Aorta (tissue), 5 donors: ENCODE results near the gene KCNMA1. TPM values are rescaled to one million over a fixed set of nuclear protein-coding genes. Genes with fewer than 3 reads are reported as not detected.
A peak's percentile ranks its signal among the peaks of the same experiment; 100 is the strongest.

Experiments used
- ATAC-seq: fragments of 200-7000 bp; cut with Tn5 transposase; one replicate; pipeline ENCODE4 v1.9.1; 2022; ENCODE audit warnings: moderate library complexity; ENCODE audit not compliant: low FRiP score
- DNase-seq, 2 donors: peaks; one replicate each; pipeline ENCODE4 v3.0.0-alpha.2; 2020
- H3K27ac ChIP-seq, 2 donors: one replicate each; pipeline ENCODE4 v1.5.1; 2013; ENCODE audit warnings: low read length in 2 of 2, mild to moderate bottlenecking in 2 of 2, moderate library complexity in 2 of 2, control low read depth in 1 of 2, inconsistent platforms in 1 of 2, low read depth in 1 of 2
- H3K27me3 ChIP-seq, 2 donors: one replicate each; pipeline ENCODE4 v1.6.1; 2013; ENCODE audit warnings: control low read depth in 1 of 2, low read length in 1 of 2, mild to moderate bottlenecking in 1 of 2, moderate library complexity in 1 of 2; ENCODE audit not compliant: insufficient read depth in 2 of 2, control insufficient read depth in 1 of 2
- H3K36me3 ChIP-seq, 2 donors: one replicate each; pipeline ENCODE4 v1.6.1; 2013; ENCODE audit warnings: control low read depth in 1 of 2, low read length in 1 of 2, mild to moderate bottlenecking in 1 of 2; ENCODE audit not compliant: insufficient read depth in 2 of 2, control insufficient read depth in 1 of 2
- H3K4me1 ChIP-seq, 2 donors: one replicate each; pipeline ENCODE4 v1.6.1; 2013; ENCODE audit warnings: low read length in 2 of 2, control low read depth in 1 of 2, mild to moderate bottlenecking in 1 of 2, moderate library complexity in 1 of 2; ENCODE audit not compliant: insufficient read depth in 2 of 2, control insufficient read depth in 1 of 2
- H3K4me3 ChIP-seq, 2 donors: one replicate each; pipeline ENCODE4 v1.5.1; 2013; ENCODE audit warnings: low read length in 2 of 2, control low read depth in 1 of 2, mild to moderate bottlenecking in 1 of 2
- H3K9me3 ChIP-seq: one replicate; pipeline ENCODE4 v1.6.1; 2013; ENCODE audit warnings: mild to moderate bottlenecking, low read length; ENCODE audit not compliant: control insufficient read depth
- WGBS, 2 donors: extraction: QIAGEN DNeasy Blood & Tissue Kit; methylation state at CpG; one replicate each; pipeline ENCODE4 v1.1.7; 2013; 5-methylcytosine and 5-hydroxymethylcytosine counted together
- intact Hi-C, 2 donors: fragments of 100-400 bp; cut with DNase I; formaldehyde crosslinking; loops; one replicate each; pipeline versions ENCODE4 v1.14.2 to v1.15.0; 2022
- polyA plus RNA-seq, 2 donors: library from polyadenylated mRNA; stranded (reverse); fragments of 200-250 nt; gene quantifications; one replicate each; pipeline ENCODE4 v1.2.3, GENCODE V29; 2013
- total RNA-seq, 2 donors: library from RNA; stranded (reverse); fragmentation: NEBNext Ultra II Directional; extraction: Animal tissue kit (Norgen Biotek cat#: 25700); gene quantifications; one replicate each; pipeline ENCODE4 v1.2.1, GENCODE V29; 2021
- donor health status: healthy with polysubstance abuse.
- donor health status: Bipolar disorder and iron deficiency.
- donor health status: DM: no; HTN: no; CAD: no.
- donor health status: DM: no; HTN: no; CAD: no.
- donor health status: DM: yes; HTN: yes; CAD: no.

The KCNMA1 gene
- total and polyA plus RNA-seq, 4 donors: 36.8 to 163 (median 125) TPM

GRCh38 chr10:77245953-77246352, 391.7 kb downstream of the KCNMA1 start:
- Histone ChIP-seq H3K4me3 (no peak overlapping the region), H3K36me3 (no peaks in the 10 kb centered on the region), H3K9me3 (no peaks in the 10 kb centered on the region), H3K27ac (peak overlapping the region in 1 of 2 donors; percentile 14), H3K4me1 (peaks cover 3 to 23% of the 10 kb centered on the region in 2 donors), H3K27me3 (no peaks in the 10 kb centered on the region)
- DNase-seq (no peak), ATAC-seq (peak; percentile 62)
- intact Hi-C loops: loop anchor here in 1 of 2 donors (5.0 kb wide), 1 partner anchor 69 kb away; no protein-coding TSS in a partner anchor
- WGBS, 2 donors: 87 to 88% methylated on average over 1 of the region's 1 CpG

DNA sequence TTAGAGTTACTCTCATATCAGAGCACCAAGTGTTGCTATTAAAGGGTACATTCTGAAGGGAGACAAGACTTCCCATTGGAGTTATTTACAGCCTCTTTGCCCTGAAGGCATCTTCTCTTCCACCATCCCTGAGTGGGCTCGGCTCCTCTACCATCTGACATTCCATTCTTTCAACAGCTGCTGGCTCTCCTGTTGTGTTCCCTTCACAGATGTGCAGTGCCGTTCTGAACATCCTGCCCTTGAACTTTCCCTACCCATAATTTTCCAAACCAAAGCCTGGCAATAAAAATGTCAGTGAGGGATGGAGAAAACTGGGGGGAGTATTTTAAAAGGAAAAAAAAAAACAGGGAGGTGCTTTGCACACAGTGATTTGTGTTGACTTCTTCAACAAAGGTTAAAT, 392.9 kb downstream of the KCNMA1 start:
- WGBS, 2 donors: 74 to 85% methylated on average over 2 of the region's 2 CpGs
- no peak for DNase-seq
- no peaks in the 10 kb centered on the region for H3K9me3 ChIP-seq
- no peak for ATAC-seq
- H3K27ac ChIP-seq: no peak overlapping the region
- H3K4me1 ChIP-seq: peaks cover 4 to 15% of the 10 kb centered on the region in 2 donors
- H3K4me3 ChIP-seq: no peak overlapping the region
- H3K36me3 ChIP-seq: no peaks in the 10 kb centered on the region
- intact Hi-C loops: loop anchor here (5.0 kb wide), 1 partner anchor 67 kb away; no protein-coding TSS in a partner anchor
- no peaks in the 10 kb centered on the region for H3K27me3 ChIP-seq

GRCh38 chr10:77244286-77244685, 393.3 kb downstream of the KCNMA1 start:
- no peaks in the 10 kb centered on the region for H3K9me3 ChIP-seq
- H3K4me3 ChIP-seq: no peak overlapping the region
- H3K4me1 ChIP-seq: peaks cover 4 to 18% of the 10 kb centered on the region in 2 donors
- intact Hi-C loops: loop anchor here in 1 of 2 donors (5.0 kb wide), 1 partner anchor 67 kb away; no protein-coding TSS in a partner anchor
- H3K27me3 ChIP-seq: no peaks in the 10 kb centered on the region
- H3K36me3 ChIP-seq: no peaks in the 10 kb centered on the region
- ATAC-seq (no peak), DNase-seq (no peak)
- WGBS, 2 donors: 95 to 98% methylated on average over 2 of the region's 2 CpGs
- peak overlapping the region in 1 of 2 donors; percentile 29 for H3K27ac ChIP-seq

GRCh38 chr10:77241350-77241725, 396.3 kb downstream of the KCNMA1 start:
- peak overlapping the region in 1 of 2 donors; percentile 39 for H3K27ac ChIP-seq
- no peaks in the 10 kb centered on the region for H3K9me3 ChIP-seq
- DNase-seq (no peak), ATAC-seq (no peak)
- H3K4me1 ChIP-seq: peaks cover 1 to 22% of the 10 kb centered on the region in 2 donors
- no peak overlapping the region for H3K4me3 ChIP-seq
- intact Hi-C loops: loop anchor here in 1 of 2 donors (5.0 kb wide), 1 partner anchor 64 kb away; no protein-coding TSS in a partner anchor
- 12 to 22% methylated on average over 3 of the region's 3 CpGs for WGBS, 2 donors
- no peaks in the 10 kb centered on the region for H3K36me3 ChIP-seq
- H3K27me3 ChIP-seq: no peaks in the 10 kb centered on the region

- DNase-seq: no peak
- peak overlapping the region; percentile 19 to 83 for H3K27ac ChIP-seq
- intact Hi-C loops: loop anchor here in 1 of 2 donors (5.0 kb wide), 1 partner anchor 64 kb away; no protein-coding TSS in a partner anchor
These were observed 396.8 kb downstream of the KCNMA1 start for GRCh38 chr10:77240706-77241349.

GRCh38 chr10:77240041-77240652, 397.5 kb downstream of the KCNMA1 start:
- WGBS, 2 donors: 4 to 6% methylated on average over 5 of the region's 5 CpGs
- no peaks in the 10 kb centered on the region for H3K9me3 ChIP-seq
- peaks cover 3 to 22% of the 10 kb centered on the region in 2 donors for H3K4me1 ChIP-seq
- no peaks in the 10 kb centered on the region for H3K36me3 ChIP-seq
- no peak overlapping the region for H3K4me3 ChIP-seq
- H3K27ac ChIP-seq: peak overlapping the region; percentile 19 to 90
- DNase-seq (no peak), ATAC-seq (peak; percentile 64)
- intact Hi-C loops: loop anchor here in 1 of 2 donors (5.0 kb wide), 1 partner anchor 63 kb away; no protein-coding TSS in a partner anchor
- H3K27me3 ChIP-seq: no peaks in the 10 kb centered on the region

More at GRCh38 chr10:77240706-77241349, 396.8 kb downstream of the KCNMA1 start:
- Histone ChIP-seq H3K9me3 (no peaks in the 10 kb centered on the region), H3K4me1 (peaks cover 1 to 22% of the 10 kb centered on the region in 2 donors), H3K36me3 (no peaks in the 10 kb centered on the region), H3K4me3 (no peak overlapping the region), H3K27me3 (no peaks in the 10 kb centered on the region)
- ATAC-seq: no peak
- WGBS, 2 donors: 8 to 12% methylated on average over 4 of the region's 4 CpGs

- DNase-seq: no peak
- H3K27ac ChIP-seq: peak overlapping the region; percentile 31 to 34
- H3K9me3 ChIP-seq: no peaks in the 10 kb centered on the region
- ATAC-seq: no peak
- peaks cover 6 to 11% of the 10 kb centered on the region in 2 donors for H3K4me1 ChIP-seq
- intact Hi-C loops: loop anchor here (5.0 kb wide), 2 partner anchors 40 to 55 kb away; no protein-coding TSS in a partner anchor
- H3K27me3 ChIP-seq: no peaks in the 10 kb centered on the region
- no peaks in the 10 kb centered on the region for H3K36me3 ChIP-seq
- H3K4me3 ChIP-seq: no peak overlapping the region
These were observed 400.5 kb downstream of the KCNMA1 start for GRCh38 chr10:77237120-77237519.

DNA sequence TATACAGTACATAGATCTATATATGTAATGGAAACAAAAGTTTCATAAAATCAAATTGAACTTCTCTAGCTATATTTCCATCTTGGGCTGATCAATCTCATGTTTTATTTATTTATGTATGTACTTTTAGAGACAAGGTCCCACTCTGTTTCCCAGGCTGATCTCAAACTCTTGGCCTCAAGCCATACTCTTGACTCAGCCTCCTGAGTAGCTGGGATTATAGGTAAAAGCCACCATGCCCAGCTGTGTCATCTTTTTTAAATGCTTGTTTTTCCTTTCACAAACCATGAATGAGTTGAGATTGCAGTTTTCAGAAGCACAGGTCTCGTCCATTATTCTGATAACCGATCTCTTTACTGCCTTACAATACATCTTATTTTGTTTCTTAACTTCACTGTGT, 400.9 kb downstream of the KCNMA1 start:
- no peak overlapping the region for H3K4me3 ChIP-seq
- peaks cover 6 to 11% of the 10 kb centered on the region in 2 donors for H3K4me1 ChIP-seq
- 59 to 66% methylated on average over 2 of the region's 2 CpGs for WGBS, 2 donors
- H3K36me3 ChIP-seq: no peaks in the 10 kb centered on the region
- ATAC-seq: no peak
- peak overlapping the region in 1 of 2 donors; percentile 22 for H3K27ac ChIP-seq
- DNase-seq: no peak
- intact Hi-C loops: loop anchor here (5.0 kb wide), 2 partner anchors 39 to 54 kb away; no protein-coding TSS in a partner anchor
- no peaks in the 10 kb centered on the region for H3K27me3 ChIP-seq
- H3K9me3 ChIP-seq: no peaks in the 10 kb centered on the region
